Suprapubic skin (tissue), 4 donors: ENCODE results near the gene NIPAL3. TPM values are rescaled to one million over a fixed set of nuclear protein-coding genes. Genes with fewer than 3 reads are reported as not detected.

Experiments used
- DNase-seq, 2 donors: peaks; one replicate each; pipeline ENCODE4 v3.0.0-alpha.2; 2019; ENCODE audit warnings: low spot score in 2 of 2
- H3K27ac ChIP-seq: fragments of 200-600 bp; sonication (generic); one replicate; pipeline ENCODE4 v1.5.1; 2019
- H3K27me3 ChIP-seq: fragments of 200-600 bp; sonication (generic); one replicate; pipeline ENCODE4 v1.5.1; 2019
- H3K36me3 ChIP-seq: fragments of 200-600 bp; sonication (generic); one replicate; pipeline ENCODE4 v1.5.1; 2019
- H3K4me1 ChIP-seq: fragments of 200-600 bp; sonication (generic); one replicate; pipeline ENCODE4 v1.5.1; 2019
- H3K4me3 ChIP-seq: fragments of 200-600 bp; sonication (generic); one replicate; pipeline ENCODE4 v1.5.1; 2019; ENCODE audit warnings: mild to moderate bottlenecking
- H3K9me3 ChIP-seq: fragments of 200-600 bp; sonication (generic); one replicate; pipeline ENCODE4 v1.5.1; 2019
- EP300 ChIP-seq: sonication (generic); formaldehyde crosslinking; IDR thresholded peaks from one replicate; pipeline ENCODE4 v1.6.1; 2017; ENCODE audit warnings: antibody characterized with exemption
- POLR2A ChIP-seq, 2 donors: fragments of 450-650 bp; IDR thresholded peaks; one replicate each; pipeline ENCODE4 v1.6.1; 2017; ENCODE audit warnings: antibody characterized with exemption in 2 of 2, mild to moderate bottlenecking in 2 of 2, moderate library complexity in 2 of 2
- POLR2AphosphoS5 ChIP-seq, 3 donors: sonication (generic); formaldehyde crosslinking; IDR thresholded peaks; one replicate each; pipeline ENCODE4 v1.6.1; 2017; ENCODE audit warnings: antibody characterized with exemption in 3 of 3
- WGBS: methylation state at CpG from one replicate; pipeline ENCODE4 v1.1.5; 2018; 5-methylcytosine and 5-hydroxymethylcytosine counted together
- total RNA-seq, 4 donors: library from RNA; depleted of rRNA; stranded (reverse); fragments of >200 nt; gene quantifications; one replicate each; pipeline ENCODE4 v1.1.0, GENCODE V29; 2016
- TF ChIP-seq, protein P1 (sequence below), 2 donors: fragments of 200-600 bp in 1 of 2; fragments of 450-650 bp in 1 of 2; sonication (generic) in 1 of 2; IDR thresholded peaks; one replicate each; pipeline ENCODE4 v1.5.1; 2016 to 2019; ENCODE audit warnings: antibody characterized with exemption in 2 of 2, mild to moderate bottlenecking in 1 of 2, moderate library complexity in 1 of 2

NIPAL3 gene
- total RNA-seq, 4 donors from 2014 or later, result 42.4 to 75.4 (median 64.6) TPM

DNA sequence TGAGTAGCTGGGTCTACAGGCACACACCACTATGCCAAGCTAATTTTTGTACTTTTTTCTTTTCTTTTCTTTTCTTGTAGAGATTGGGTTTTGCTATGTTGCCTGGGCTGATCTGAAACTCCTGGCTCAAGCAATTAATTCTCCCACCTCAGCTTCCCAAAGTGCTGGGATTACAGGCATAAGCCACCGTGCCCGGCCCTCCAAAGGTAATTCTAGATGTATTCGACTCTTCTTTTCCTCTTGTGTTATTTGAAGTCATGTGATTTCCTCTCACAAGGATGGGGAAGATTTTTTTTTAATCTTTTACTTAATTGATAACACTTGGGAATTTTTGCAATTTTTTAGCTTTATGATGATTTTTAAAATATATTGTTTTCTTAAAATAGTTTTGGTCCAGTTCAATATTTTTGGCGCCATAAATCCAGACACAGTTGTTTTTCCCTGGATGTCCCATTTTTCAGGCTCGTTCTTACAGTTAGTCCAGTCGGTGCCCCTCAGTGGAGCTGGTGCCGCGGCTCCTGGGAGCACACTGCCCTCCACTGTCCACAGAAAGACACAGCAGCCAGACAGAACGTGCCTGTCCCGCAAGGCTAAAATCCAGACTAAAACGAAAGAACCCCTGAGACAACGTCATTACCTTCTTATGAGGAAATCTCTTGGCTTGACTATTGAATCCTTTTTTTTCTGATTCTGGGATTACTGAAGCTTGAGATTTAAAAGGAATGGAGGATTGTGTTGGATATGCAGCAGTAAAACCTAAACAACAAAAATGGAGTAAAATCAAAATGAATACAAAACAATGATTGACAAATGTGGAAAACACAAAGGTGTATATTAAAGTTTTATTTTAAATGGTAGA is 24.4 kb upstream of the NIPAL3 start:
- H3K4me3 ChIP-seq, result peak overlapping the region; percentile 15
- peaks cover 40% of the 10 kb centered on the region for H3K4me1 ChIP-seq
- H3K27ac ChIP-seq, result peak overlapping the region; percentile 76
- H3K9me3 ChIP-seq, result no peaks in the 10 kb centered on the region
- WGBS, result 9% methylated on average over 12 of the region's 12 CpGs
- DNase-seq, result peak; percentile 85 to 91
- TF ChIP-seq POLR2A (IDR thresholded peaks at IDR 0.05) (no peak), POLR2AphosphoS5 (IDR thresholded peaks at IDR 0.05) (peak in 1 of 3 donors; percentile 41)
- TF ChIP-seq, protein P1, sequence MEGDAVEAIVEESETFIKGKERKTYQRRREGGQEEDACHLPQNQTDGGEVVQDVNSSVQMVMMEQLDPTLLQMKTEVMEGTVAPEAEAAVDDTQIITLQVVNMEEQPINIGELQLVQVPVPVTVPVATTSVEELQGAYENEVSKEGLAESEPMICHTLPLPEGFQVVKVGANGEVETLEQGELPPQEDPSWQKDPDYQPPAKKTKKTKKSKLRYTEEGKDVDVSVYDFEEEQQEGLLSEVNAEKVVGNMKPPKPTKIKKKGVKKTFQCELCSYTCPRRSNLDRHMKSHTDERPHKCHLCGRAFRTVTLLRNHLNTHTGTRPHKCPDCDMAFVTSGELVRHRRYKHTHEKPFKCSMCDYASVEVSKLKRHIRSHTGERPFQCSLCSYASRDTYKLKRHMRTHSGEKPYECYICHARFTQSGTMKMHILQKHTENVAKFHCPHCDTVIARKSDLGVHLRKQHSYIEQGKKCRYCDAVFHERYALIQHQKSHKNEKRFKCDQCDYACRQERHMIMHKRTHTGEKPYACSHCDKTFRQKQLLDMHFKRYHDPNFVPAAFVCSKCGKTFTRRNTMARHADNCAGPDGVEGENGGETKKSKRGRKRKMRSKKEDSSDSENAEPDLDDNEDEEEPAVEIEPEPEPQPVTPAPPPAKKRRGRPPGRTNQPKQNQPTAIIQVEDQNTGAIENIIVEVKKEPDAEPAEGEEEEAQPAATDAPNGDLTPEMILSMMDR (IDR thresholded peaks at IDR 0.05), result peak; percentile 92
- no peaks in the 10 kb centered on the region for H3K27me3 ChIP-seq
- no peaks in the 10 kb centered on the region for H3K36me3 ChIP-seq

DNA sequence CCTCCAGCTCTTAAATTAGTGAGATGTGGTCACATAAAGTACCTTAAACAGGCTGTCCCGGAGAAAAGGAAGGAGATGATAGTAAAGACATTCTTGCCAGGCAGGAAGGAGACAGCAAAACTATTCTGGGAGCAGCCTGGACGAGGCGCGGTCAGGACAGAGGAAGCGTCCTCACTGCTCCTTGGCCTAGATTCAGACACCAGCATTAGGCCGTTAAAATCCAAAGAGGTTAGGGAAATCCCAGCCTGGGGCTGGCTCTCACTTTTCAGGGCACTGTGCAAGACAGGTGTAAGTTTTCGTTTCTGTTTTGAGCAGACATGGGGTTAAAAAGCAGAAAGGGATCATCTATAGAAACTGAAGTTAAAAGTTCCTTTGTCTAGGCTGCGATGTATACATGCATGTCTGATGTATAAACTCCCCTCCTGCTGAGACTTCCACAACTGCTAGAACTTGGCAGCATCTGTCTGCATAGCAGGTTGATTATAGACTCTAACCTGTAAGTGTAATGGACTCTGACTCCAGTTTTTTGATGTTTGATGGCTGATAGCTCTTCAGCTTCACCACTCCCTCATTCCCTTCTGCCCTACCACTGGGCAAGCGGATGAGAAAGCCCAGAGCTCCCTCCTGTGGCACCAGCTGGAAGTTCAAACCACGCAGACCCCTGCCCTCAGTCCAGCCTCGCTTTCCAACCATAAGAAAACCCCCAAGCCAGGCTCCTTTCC is 23.6 kb upstream of the NIPAL3 start:
- TF ChIP-seq, protein P1 (IDR thresholded peaks at IDR 0.05), result peak; percentile 72 to 87
- TF ChIP-seq EP300, result no peak
- peaks cover 32% of the 10 kb centered on the region for H3K4me1 ChIP-seq
- H3K36me3 ChIP-seq, result no peaks in the 10 kb centered on the region
- H3K9me3 ChIP-seq, result no peaks in the 10 kb centered on the region
- H3K27ac ChIP-seq, result peak overlapping the region; percentile 76
- H3K27me3 ChIP-seq, result no peaks in the 10 kb centered on the region
- DNase-seq, result peak; percentile 76 to 80
- H3K4me3 ChIP-seq, result peak overlapping the region; percentile 15
- WGBS, result 27% methylated on average over 11 of the region's 11 CpGs

DNA sequence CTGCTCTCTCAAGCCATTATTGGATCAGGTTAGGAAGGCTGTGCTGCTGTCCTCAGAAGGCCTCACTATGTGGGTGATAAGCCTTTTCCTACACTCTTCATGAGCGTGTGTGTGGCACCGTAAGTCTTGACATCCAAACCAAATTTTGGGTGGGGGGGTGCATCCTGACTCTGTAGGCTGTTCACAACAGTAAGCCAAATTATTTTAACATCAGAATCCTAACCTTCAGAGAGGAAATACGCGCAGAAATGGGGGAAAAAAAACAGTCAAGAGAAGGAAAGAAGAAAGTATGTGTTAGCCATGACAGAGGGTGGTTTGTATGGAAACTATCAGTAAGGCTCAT is 23.0 kb upstream of the NIPAL3 start:
- no peak for DNase-seq
- H3K27me3 ChIP-seq, result no peaks in the 10 kb centered on the region
- no peaks in the 10 kb centered on the region for H3K36me3 ChIP-seq
- H3K4me3 ChIP-seq, result no peak overlapping the region
- TF ChIP-seq POLR2A (IDR thresholded peaks at IDR 0.05), result no peak
- no peak for TF ChIP-seq POLR2AphosphoS5 (IDR thresholded peaks at IDR 0.05)
- no peak for TF ChIP-seq EP300
- TF ChIP-seq, protein P1 (IDR thresholded peaks at IDR 0.05), result no peak
- H3K9me3 ChIP-seq, result no peaks in the 10 kb centered on the region
- WGBS, result 86% methylated on average over 4 of the region's 4 CpGs
- peak overlapping the region; percentile 76 for H3K27ac ChIP-seq
- peaks cover 32% of the 10 kb centered on the region for H3K4me1 ChIP-seq

DNA sequence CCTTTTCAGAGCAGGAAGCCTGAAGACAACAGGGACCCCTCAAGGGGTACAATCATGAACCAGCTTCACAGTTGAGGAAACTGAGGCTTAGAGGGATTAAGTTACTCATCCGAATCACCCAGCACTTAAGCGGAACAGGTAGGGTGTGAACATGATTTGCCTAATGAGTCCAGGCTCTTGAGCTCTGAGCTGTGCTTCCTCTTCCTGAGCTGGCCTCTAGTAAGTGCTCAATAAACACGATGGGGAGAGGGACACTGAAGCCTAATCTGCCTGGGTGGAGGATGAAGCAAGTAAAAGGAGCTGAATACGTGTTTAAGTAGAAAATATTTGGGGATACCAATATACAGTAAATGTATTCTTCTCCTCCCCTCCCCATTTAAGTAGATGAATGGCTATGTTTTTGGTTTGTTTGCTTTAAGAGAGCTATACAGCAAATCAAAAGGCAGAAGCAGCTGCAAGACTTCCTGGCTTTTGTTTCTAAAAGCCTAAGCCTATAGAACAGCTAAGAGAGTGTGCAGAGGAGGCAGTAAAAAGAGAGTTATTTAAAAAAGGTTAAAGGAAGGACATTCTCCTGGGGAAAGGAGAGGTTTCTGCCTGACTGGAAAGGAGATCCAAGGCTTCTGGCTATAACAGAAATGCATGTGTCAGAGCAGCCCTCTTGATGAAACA is 22.5 kb upstream of the NIPAL3 start:
- H3K27me3 ChIP-seq, result no peaks in the 10 kb centered on the region
- H3K4me3 ChIP-seq, result no peak overlapping the region
- H3K4me1 ChIP-seq, result peaks cover 26% of the 10 kb centered on the region
- 91% methylated on average over 4 of the region's 4 CpGs for WGBS
- H3K9me3 ChIP-seq, result no peaks in the 10 kb centered on the region
- no peak overlapping the region for H3K27ac ChIP-seq
- TF ChIP-seq EP300, result no peak
- TF ChIP-seq POLR2A (IDR thresholded peaks at IDR 0.05), result no peak
- TF ChIP-seq, protein P1 (IDR thresholded peaks at IDR 0.05), result no peak
- no peak for TF ChIP-seq POLR2AphosphoS5 (IDR thresholded peaks at IDR 0.05)
- H3K36me3 ChIP-seq, result no peaks in the 10 kb centered on the region
- no peak for DNase-seq

DNA sequence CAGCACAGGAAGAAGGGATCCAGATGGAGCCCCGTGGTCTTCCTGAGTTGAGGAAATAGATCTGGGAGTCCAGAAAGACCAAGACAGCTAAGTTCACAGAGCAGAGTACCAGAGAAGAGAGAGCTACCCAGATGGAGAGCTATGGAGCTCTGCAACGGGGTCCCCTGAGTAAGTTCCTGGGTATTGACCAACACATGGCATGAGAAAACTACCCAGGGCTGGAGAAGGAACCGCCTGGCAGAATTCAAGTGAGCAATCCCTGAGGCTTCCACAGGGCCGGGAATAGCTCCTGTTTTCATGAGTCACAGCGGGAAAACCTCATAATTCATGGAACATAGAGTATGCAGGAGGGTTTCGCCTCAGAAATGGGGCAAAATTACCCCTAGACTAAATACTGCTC is 21.7 kb upstream of the NIPAL3 start:
- Histone ChIP-seq H3K4me3 (no peak overlapping the region), H3K27ac (no peak overlapping the region), H3K27me3 (no peaks in the 10 kb centered on the region), H3K9me3 (no peaks in the 10 kb centered on the region), H3K36me3 (no peaks in the 10 kb centered on the region), H3K4me1 (peaks cover 21% of the 10 kb centered on the region)
- WGBS, result 58% methylated on average over 6 of the region's 6 CpGs
- peak in 1 of 2 donors; percentile 44 for DNase-seq
- TF ChIP-seq POLR2A (IDR thresholded peaks at IDR 0.05) (no peak), EP300 (no peak), POLR2AphosphoS5 (IDR thresholded peaks at IDR 0.05) (no peak)
- TF ChIP-seq, protein P1 (IDR thresholded peaks at IDR 0.05), result no peak
